ENCODE results near the gene VAMP2. TPM values are rescaled to one million over a fixed set of nuclear protein-coding genes. Genes with fewer than 3 reads are reported as not detected.

The VAMP2 gene
- total and polyA plus RNA-seq, 9 of the 15 experiments (the other 6 are each of a cell fraction or from before 2014, with no cell fraction given), result 2.3 to 31.8 (median 6.0) TPM

- TF ChIP-seq ZNF609 (CRISPR knock-in tag; IDR thresholded peaks at IDR 0.05; ENCODE audit: borderline replicate concordance) (0 out of 2 replicates have a peak, but pooled peaks have one; percentile 19), CBFB (CRISPR knock-in tag; IDR thresholded peaks at IDR 0.05) (peak; percentile 37; the same call in 1 of the 2 replicates), CHAMP1 (IDR thresholded peaks at IDR 0.05) (no peak), REST (IDR thresholded peaks at IDR 0.05; ENCODE audit: borderline replicate concordance) (no peak), REST (CRISPR knock-in tag; IDR thresholded peaks at IDR 0.05; ENCODE audit: low read depth) (no peak)
Measured at GRCh38 chr17:8175795-8176196, 13.0 kb upstream of the VAMP2 start (continued).
